Psoas muscle (tissue), 8 donors: ENCODE results near the gene RHBDD2. TPM values are rescaled to one million over a fixed set of nuclear protein-coding genes. Genes with fewer than 3 reads are reported as not detected.
"Not testable (repeated sequence)": the region's sequence is repeated elsewhere in the genome, so short reads cannot be mapped to it uniquely, and the experiment has no call there.

Experiments
- ATAC-seq, 4 donors: fragments of 200-7000 bp; cut with Tn5 transposase; one replicate each; pipeline ENCODE4 v1.9.1; 2020; ENCODE audit warnings: moderate library complexity in 3 of 4, mild to moderate bottlenecking in 2 of 4
- DNase-seq, 2 donors: peaks; one replicate each; pipeline ENCODE4 v3.0.0-alpha.2; 2020
- H3K27ac ChIP-seq: fragments of 200-600 bp; one replicate; pipeline ENCODE4 v1.8.0; 2022
- H3K27me3 ChIP-seq, 3 donors: fragments of 200-600 bp in 1 of 3; one replicate each; pipeline versions ENCODE4 v1.6.1 to v1.8.0; 2013 to 2022; ENCODE audit warnings: low read length in 2 of 3, mild to moderate bottlenecking in 2 of 3, moderate library complexity in 1 of 3; ENCODE audit not compliant: insufficient read depth in 3 of 3
- H3K36me3 ChIP-seq, 2 donors: fragments of 200-600 bp in 1 of 2; one replicate each; pipeline versions ENCODE4 v1.6.1 to v1.8.0; 2013 to 2022; ENCODE audit warnings: low read depth in 1 of 2, mild to moderate bottlenecking in 1 of 2, moderate library complexity in 1 of 2; ENCODE audit not compliant: insufficient read depth in 1 of 2
- H3K4me1 ChIP-seq: fragments of 200-600 bp; one replicate; pipeline ENCODE4 v1.8.0; 2022
- H3K4me3 ChIP-seq: fragments of 200-600 bp; one replicate; pipeline ENCODE4 v1.8.0; 2022; ENCODE audit warnings: mild to moderate bottlenecking
- H3K9me3 ChIP-seq: fragments of 200-600 bp; one replicate; pipeline ENCODE4 v1.8.0; 2022
- WGBS, 3 donors: extraction: QIAGEN DNeasy Blood & Tissue Kit; methylation state at CpG; one replicate each; pipeline versions ENCODE4 v1.1.6 to v1.1.7; 2013; 5-methylcytosine and 5-hydroxymethylcytosine counted together
- intact Hi-C, 2 donors: fragments of 100-400 bp; cut with DNase I; formaldehyde crosslinking; loops; one replicate each; pipeline versions ENCODE4 v1.11.0 to v1.14.2; 2022
- polyA plus RNA-seq, 3 donors: library from polyadenylated mRNA; stranded (reverse); fragments of 200-250 nt; gene quantifications; one replicate each; pipeline ENCODE4 v1.2.3, GENCODE V29; 2013
- total RNA-seq, 4 donors: library from RNA; stranded (reverse); fragmentation: NEBNext Ultra II Directional in 2 of 4; extraction: Animal tissue kit (Norgen Biotek cat#: 25700) in 2 of 4; gene quantifications; one replicate each; pipeline versions ENCODE4 v1.2.1 to v1.2.4, GENCODE V29; 2021 to 2023
- TF ChIP-seq, protein P1 (sequence below): fragments of 200-600 bp; IDR thresholded peaks from one replicate; pipeline ENCODE4 v1.8.0; 2022; ENCODE audit warnings: antibody characterized with exemption
- donor health status: healthy with polysubstance abuse.
- donor health status: DM: no; HTN: no; CAD: no; lungs with moderate emphysema.
- donor health status: Bipolar disorder and iron deficiency.
- donor health status: healthy.
- donor health status: DM: yes; HTN: yes; CAD: no.
- donor health status: DM: no; HTN: no; CAD: no.
- donor health status: DM: no; HTN: no; CAD: no.
- donor health status: DM: yes; HTN: yes; CAD: no.

Gene RHBDD2
- total and polyA plus RNA-seq, 7 donors, result 18.3 to 38.9 (median 30.4) TPM

DNA sequence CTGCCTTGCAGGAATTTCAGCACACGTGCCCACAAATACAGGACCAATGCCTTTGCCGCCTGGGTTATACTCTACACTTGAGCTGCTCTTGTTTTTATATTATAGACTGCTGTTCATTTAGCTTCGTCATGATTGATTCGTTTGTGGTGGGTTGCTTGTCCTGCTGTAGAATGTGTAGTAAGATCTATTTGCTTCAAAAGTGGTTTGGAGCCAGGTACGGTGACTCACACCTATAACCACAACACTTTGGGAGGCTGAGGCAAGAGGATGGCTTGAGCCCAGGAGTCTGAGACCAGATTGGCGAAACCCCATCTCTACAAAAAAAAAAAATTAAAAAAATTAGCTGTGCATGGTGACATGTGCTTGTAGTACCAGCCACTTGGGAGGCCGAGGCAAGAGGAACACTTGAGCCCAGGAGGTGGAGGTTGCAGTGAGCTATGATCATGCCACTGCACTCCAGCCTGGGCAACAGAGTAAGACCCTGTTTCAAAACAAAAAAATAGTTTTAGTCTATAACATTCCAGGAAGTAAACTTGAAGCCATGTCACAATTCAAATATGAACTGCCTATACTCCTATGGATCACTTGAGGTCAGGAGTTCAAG lies 9.0 kb upstream of the RHBDD2 start:
- H3K27me3 ChIP-seq, result no peaks in the 10 kb centered on the region
- TF ChIP-seq, protein P1, sequence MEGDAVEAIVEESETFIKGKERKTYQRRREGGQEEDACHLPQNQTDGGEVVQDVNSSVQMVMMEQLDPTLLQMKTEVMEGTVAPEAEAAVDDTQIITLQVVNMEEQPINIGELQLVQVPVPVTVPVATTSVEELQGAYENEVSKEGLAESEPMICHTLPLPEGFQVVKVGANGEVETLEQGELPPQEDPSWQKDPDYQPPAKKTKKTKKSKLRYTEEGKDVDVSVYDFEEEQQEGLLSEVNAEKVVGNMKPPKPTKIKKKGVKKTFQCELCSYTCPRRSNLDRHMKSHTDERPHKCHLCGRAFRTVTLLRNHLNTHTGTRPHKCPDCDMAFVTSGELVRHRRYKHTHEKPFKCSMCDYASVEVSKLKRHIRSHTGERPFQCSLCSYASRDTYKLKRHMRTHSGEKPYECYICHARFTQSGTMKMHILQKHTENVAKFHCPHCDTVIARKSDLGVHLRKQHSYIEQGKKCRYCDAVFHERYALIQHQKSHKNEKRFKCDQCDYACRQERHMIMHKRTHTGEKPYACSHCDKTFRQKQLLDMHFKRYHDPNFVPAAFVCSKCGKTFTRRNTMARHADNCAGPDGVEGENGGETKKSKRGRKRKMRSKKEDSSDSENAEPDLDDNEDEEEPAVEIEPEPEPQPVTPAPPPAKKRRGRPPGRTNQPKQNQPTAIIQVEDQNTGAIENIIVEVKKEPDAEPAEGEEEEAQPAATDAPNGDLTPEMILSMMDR, result no peak
- intact Hi-C loops, result no loop called here
- DNase-seq (no peak), ATAC-seq (no peak)
- H3K27ac ChIP-seq, result no peak overlapping the region
- H3K9me3 ChIP-seq, result no peaks in the 10 kb centered on the region
- no peaks in the 10 kb centered on the region for H3K36me3 ChIP-seq
- no peak overlapping the region for H3K4me3 ChIP-seq
- WGBS, 3 donors, result 84 to 91% (median 91%) methylated on average over 7 of the region's 7 CpGs
- H3K4me1 ChIP-seq, result peaks cover 7% of the 10 kb centered on the region

DNA sequence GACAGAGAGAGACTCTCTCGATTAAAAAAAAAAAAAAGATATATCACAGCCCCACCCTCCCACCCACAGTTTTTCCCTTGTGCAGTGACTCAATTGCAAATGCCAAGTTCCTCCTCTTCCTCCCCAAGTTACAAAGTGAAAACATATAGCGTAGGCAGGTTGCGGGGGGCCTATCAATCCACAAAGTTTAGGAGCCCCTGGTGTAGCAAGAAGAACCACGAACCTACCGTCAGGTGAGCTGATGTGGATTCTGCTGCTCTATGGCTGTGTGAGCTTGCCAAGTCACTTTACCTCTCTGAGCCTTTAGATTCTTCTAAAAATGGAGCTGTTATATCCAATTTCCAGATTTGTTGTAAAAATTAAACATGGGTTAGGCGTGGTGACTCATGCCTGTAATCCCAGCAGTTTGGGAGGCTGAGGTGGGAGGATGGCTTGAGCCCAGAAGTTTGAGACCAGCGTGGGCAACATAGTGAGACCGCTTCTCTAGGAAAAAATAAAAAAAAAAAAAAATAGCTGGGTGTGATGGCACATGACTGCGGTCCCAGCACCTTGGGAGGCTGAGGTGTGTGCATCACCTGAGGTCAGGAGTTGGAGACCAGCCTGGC lies 8.2 kb upstream of the RHBDD2 start:
- TF ChIP-seq, protein P1, result no peak
- intact Hi-C loops, result no loop called here
- Histone ChIP-seq H3K27me3 (no peaks in the 10 kb centered on the region), H3K9me3 (no peaks in the 10 kb centered on the region), H3K4me3 (no peak overlapping the region), H3K4me1 (peaks cover 7% of the 10 kb centered on the region), H3K27ac (no peak overlapping the region), H3K36me3 (no peaks in the 10 kb centered on the region)
- 86 to 93% (median 90%) methylated on average over 9 of the region's 9 CpGs for WGBS, 3 donors
- no peak for ATAC-seq
- DNase-seq, result no peak

DNA sequence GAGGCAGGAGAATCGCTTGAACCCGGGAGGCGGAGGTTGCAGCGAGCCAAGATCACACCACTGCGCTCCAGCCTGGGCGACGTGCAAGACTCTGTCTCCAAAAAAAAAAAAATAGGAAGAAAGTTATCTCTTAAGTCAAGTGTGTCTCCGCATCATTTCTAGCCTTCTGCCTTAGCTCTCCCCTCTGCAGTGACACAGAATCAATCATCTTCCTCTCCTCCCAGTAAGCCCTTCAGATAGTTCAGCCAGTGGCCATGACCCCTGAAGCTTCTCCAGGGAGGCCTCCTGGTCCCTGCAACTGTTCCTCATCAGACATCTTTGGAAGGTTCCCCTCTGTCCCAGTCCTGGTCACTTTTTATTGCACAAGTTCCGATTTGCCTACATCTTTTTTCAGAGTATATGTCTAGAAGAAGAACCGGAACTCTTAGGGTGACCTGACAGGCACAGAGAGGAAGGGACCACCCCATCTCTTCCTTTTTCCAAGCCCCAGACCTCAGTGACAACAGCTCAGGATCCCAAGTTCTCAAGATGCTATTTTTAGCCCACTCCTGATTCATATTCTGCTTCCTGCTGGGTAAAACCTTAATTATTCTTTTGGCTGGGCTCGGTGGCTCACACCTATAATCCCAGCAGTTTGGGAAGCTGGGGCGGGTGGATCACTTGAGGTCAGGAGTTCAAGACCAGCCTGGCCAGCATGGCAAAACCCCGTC lies 6.6 kb upstream of the RHBDD2 start:
- intact Hi-C loops, result no loop called here
- DNase-seq (no peak), ATAC-seq (peak in 2 of 4 donors; percentile 38 to 43)
- TF ChIP-seq, protein P1, result no peak
- Histone ChIP-seq H3K4me1 (no peaks in the 10 kb centered on the region), H3K4me3 (no peak overlapping the region), H3K9me3 (no peaks in the 10 kb centered on the region), H3K27me3 (no peaks in the 10 kb centered on the region), H3K36me3 (no peaks in the 10 kb centered on the region), H3K27ac (no peak overlapping the region)
- 56 to 66% (median 57%) methylated on average over 13 of the region's 13 CpGs for WGBS, 3 donors

DNA sequence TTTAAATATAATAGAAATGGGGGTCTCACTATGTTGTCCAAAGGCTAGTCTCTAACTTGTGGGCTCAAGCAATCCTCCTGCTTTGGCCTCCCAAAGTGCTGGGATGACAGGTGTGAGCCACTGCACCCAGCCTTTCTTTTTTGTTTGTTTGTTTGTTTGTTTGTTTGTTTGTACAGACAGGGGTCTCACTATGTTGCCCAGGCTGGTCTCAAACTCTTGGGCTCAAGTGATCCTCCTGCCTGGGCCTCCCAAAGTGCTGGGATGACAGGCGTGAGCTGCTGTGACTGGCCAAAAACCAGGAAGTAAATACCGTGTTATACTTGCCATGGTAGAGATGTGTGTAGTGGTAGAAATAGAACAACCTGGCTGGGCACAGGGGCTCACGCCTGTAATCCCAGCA lies 4.7 kb upstream of the RHBDD2 start:
- H3K4me3 ChIP-seq, H3K36me3 ChIP-seq, intact Hi-C loops, H3K4me1 ChIP-seq, H3K9me3 ChIP-seq, DNase-seq, ATAC-seq, H3K27ac ChIP-seq, H3K27me3 ChIP-seq: not testable (repeated sequence)
- 84 to 88% (median 88%) methylated on average over 3 of the region's 3 CpGs for WGBS, 3 donors
